ENCODE results near the gene GTF2F2. TPM values are rescaled to one million over a fixed set of nuclear protein-coding genes. Genes with fewer than 3 reads are reported as not detected.

The GTF2F2 gene
- total and polyA plus RNA-seq, 9 of the 15 experiments (the other 6 are each of a cell fraction or from before 2014, with no cell fraction given): 19.7 to 44.8 (median 32.4) TPM

GRCh38 chr13:45249662-45250061 is 129.4 kb downstream of the GTF2F2 start:
- no peaks in the 10 kb centered on the region for H3K9me1 ChIP-seq (ENCODE audit: control insufficient read depth, insufficient read depth, low read length)
- POLR2A ChIA-PET: no interaction called here
- no peak for FAIRE-seq
- CTCF ChIA-PET (ENCODE audit: low intra/inter-chr PET ratio): no interaction called here
- no peaks in the 10 kb centered on the region for H4K20me1 ChIP-seq (replicated peaks; ENCODE audit: control insufficient read depth, insufficient read depth, low read length)
- no peak for DNase-seq (ENCODE audit: extremely low read depth in 1 of 4, low spot score in 3 of 4)
- no peak overlapping the region for H3K4me3 ChIP-seq
- no peak overlapping the region for H2AFZ ChIP-seq (ENCODE audit: low read depth, low read length)
- TF ChIP-seq TFE3 (CRISPR knock-in tag; IDR thresholded peaks at IDR 0.05) (no peak), ELF2 (CRISPR knock-in tag; IDR thresholded peaks at IDR 0.05) (no peak), ZKSCAN1 (IDR thresholded peaks at IDR 0.05; ENCODE audit: low read depth, low read length) (no peak), ZNF511 (CRISPR knock-in tag; IDR thresholded peaks at IDR 0.05) (no peak), CHD4 (IDR thresholded peaks at IDR 0.05; ENCODE audit: insufficient read depth, insufficient replicate concordance, low read depth, low read length, poor library complexity, severe bottlenecking) (no peak), RBBP5 (IDR thresholded peaks at IDR 0.05; ENCODE audit: borderline replicate concordance, insufficient read depth, low read length, poor library complexity, severe bottlenecking) (no peak), ARID2 (IDR thresholded peaks at IDR 0.05) (no peak), BMI1 (IDR thresholded peaks at IDR 0.05; ENCODE audit: low read length) (no peak), MEIS2 (IDR thresholded peaks at IDR 0.05; ENCODE audit: partially characterized antibody) (no peak), E2F1 (CRISPR knock-in tag; IDR thresholded peaks at IDR 0.05) (no peak), MCM2 (IDR thresholded peaks at IDR 0.05; ENCODE audit: low read depth) (no peak), OTX1 (CRISPR knock-in tag; IDR thresholded peaks at IDR 0.05) (no peak), MYC (IDR thresholded peaks at IDR 0.05; ENCODE audit: low read depth, low read length) (no peak), MYC (CRISPR knock-in tag; IDR thresholded peaks at IDR 0.05; ENCODE audit: borderline replicate concordance, low read depth) (no peak)
- H3K9me3 ChIP-seq (replicated peaks; ENCODE audit: control insufficient read depth, insufficient read depth, low read depth, low read length): no peaks in the 10 kb centered on the region
- ATAC-seq: no peak
- H3K27me3 ChIP-seq (ENCODE audit: control insufficient read depth in 2 of 2, insufficient read depth in 2 of 2, low read length in 2 of 2): no peaks in the 10 kb centered on the region
- WGBS (ENCODE audit: insufficient coverage, low coverage, missing lambda C conversion rate): 0% methylated on average over 2 of the region's 3 CpGs
- no peak overlapping the region for H3K27ac ChIP-seq (ENCODE audit: extremely low read depth, low read depth, low read length)
- intact Hi-C loops (cut with micrococcal nuclease): no loop called here
- no peak overlapping the region for H3K9ac ChIP-seq (ENCODE audit: insufficient read depth in 1 of 2, low read depth in 2 of 2, low read length in 2 of 2)
- in situ Hi-C loops (cut with MboI): no loop called here
- H3K79me2 ChIP-seq (ENCODE audit: control insufficient read depth, insufficient read depth, low read length): no peaks in the 10 kb centered on the region
- H3K36me3 ChIP-seq (ENCODE audit: control insufficient read depth, insufficient read depth, low read length): peaks cover 16% of the 10 kb centered on the region; the same call in 2 of the 3 replicates
- no peak overlapping the region for H3K4me2 ChIP-seq (ENCODE audit: insufficient read depth, low read length)
- peaks cover 3% of the 10 kb centered on the region in 2 experiments; a peak in 1 of 5 replicates for H3K4me1 ChIP-seq (replicated peaks in 1 of 2; ENCODE audit: control insufficient read depth in 2 of 2, insufficient read depth in 2 of 2, low read length in 2 of 2)
- no TSS peak for BruUV-seq (replicated peaks)
